RCC 7860 (cell line): Measurements from ENCODE around the gene HHIPL2.
"Not testable (repeated sequence)": the region's sequence is repeated elsewhere in the genome, so short reads cannot be mapped to it uniquely, and the experiment has no call there.

ENCODE experiments used
- DNase-seq: peaks from one replicate; pipeline ENCODE4 v3.0.0-alpha.2; 2015; ENCODE audit warnings: low spot score
- FAIRE-seq: peaks from 2 replicates; lab custom pipeline; 2012; peaks lifted over from hg19 to GRCh38; lab: Jason Lieb, UNC

The HHIPL2 gene

GRCh38 chr1:222543817-222544216 lies 4.1 kb downstream of the HHIPL2 start:
- DNase-seq = no peak
- no peak for FAIRE-seq

- DNase-seq = no peak
- FAIRE-seq = no peak
These were observed 7.3 kb downstream of the HHIPL2 start for GRCh38 chr1:222540598-222540995.

GRCh38 chr1:222539951-222540597 lies 7.8 kb downstream of the HHIPL2 start:
- FAIRE-seq (no peak), DNase-seq (no peak)

GRCh38 chr1:222535455-222535854 lies 12.4 kb downstream of the HHIPL2 start:
- DNase-seq (no peak), FAIRE-seq (no peak)

- DNase-seq (no peak), FAIRE-seq (no peak)
These were observed 17.1 kb downstream of the HHIPL2 start for GRCh38 chr1:222530852-222531251.

GRCh38 chr1:222529916-222530315 lies 18.0 kb downstream of the HHIPL2 start:
- FAIRE-seq = no peak
- no peak for DNase-seq

GRCh38 chr1:222529181-222529580 lies 18.7 kb downstream of the HHIPL2 start:
- FAIRE-seq (no peak), DNase-seq (no peak)

GRCh38 chr1:222525951-222526350 lies 22.0 kb downstream of the HHIPL2 start:
- DNase-seq (no peak), FAIRE-seq (no peak)

GRCh38 chr1:222523852-222524251 lies 24.1 kb downstream of the HHIPL2 start:
- FAIRE-seq (no peak), DNase-seq (no peak)

- FAIRE-seq = no peak
- no peak for DNase-seq
These were observed 25.6 kb downstream of the HHIPL2 start for GRCh38 chr1:222522105-222522915.

- DNase-seq (peak; percentile 87), FAIRE-seq (peak; percentile 84)
These were observed 26.4 kb downstream of the HHIPL2 start for GRCh38 chr1:222521299-222522104.

- FAIRE-seq (peak; percentile 45), DNase-seq (peak; percentile 77)
These were observed 58.4 kb downstream of the HHIPL2 start for GRCh38 chr1:222489496-222489895.

GRCh38 chr1:222487774-222488173 lies 60.1 kb downstream of the HHIPL2 start:
- DNase-seq, FAIRE-seq: not testable (repeated sequence)

GRCh38 chr1:222484005-222484404 lies 63.9 kb downstream of the HHIPL2 start:
- FAIRE-seq, DNase-seq: not testable (repeated sequence)

GRCh38 chr1:222479567-222479966 lies 68.3 kb downstream of the HHIPL2 start:
- not testable (repeated sequence) for FAIRE-seq, DNase-seq

GRCh38 chr1:222476436-222476835 lies 71.5 kb downstream of the HHIPL2 start:
- not testable (repeated sequence) for FAIRE-seq, DNase-seq

- not testable (repeated sequence) for FAIRE-seq, DNase-seq
These were observed 74.2 kb downstream of the HHIPL2 start for GRCh38 chr1:222473717-222474116.

- not testable (repeated sequence) for DNase-seq, FAIRE-seq
These were observed 74.9 kb downstream of the HHIPL2 start for GRCh38 chr1:222472776-222473540.
